ENCODE measurements around the gene COL19A1. TPM values are rescaled to one million over a fixed set of nuclear protein-coding genes. Genes with fewer than 3 reads are reported as not detected.

Gene COL19A1
- polyA plus RNA-seq, 1 of the 3 experiments (the other 2 are of a cell fraction) = 0.15 TPM

- H4K20me1 ChIP-seq (ENCODE audit: insufficient read depth) = no peaks in the 10 kb centered on the region
- POLR2A ChIA-PET = no interaction called here
- no peak for TF ChIP-seq FOXM1 (IDR thresholded peaks at IDR 0.05; ENCODE audit: low read depth)
- TF ChIP-seq USF2 (IDR thresholded peaks at IDR 0.05; ENCODE audit: borderline replicate concordance, low read depth, low read length) = no peak
- no peak for TF ChIP-seq NFIC (IDR thresholded peaks at IDR 0.05; ENCODE audit: borderline replicate concordance)
- no peak for TF ChIP-seq GABPA (IDR thresholded peaks at IDR 0.05; ENCODE audit: low read depth)
- no peak for TF ChIP-seq EP300 (IDR thresholded peaks at IDR 0.05; ENCODE audit: borderline replicate concordance in 1 of 2, low read depth in 1 of 2, low read length in 1 of 2)
- no peak for TF ChIP-seq ZBTB33 (IDR thresholded peaks at IDR 0.05; ENCODE audit: borderline replicate concordance, low read depth)
- TF ChIP-seq IRF3 (IDR thresholded peaks at IDR 0.05; ENCODE audit: low read depth, low read length) = no peak
- no peak for TF ChIP-seq SIN3A (IDR thresholded peaks at IDR 0.05; ENCODE audit: borderline replicate concordance, low read depth, low read length)
- H3K79me2 ChIP-seq (ENCODE audit: insufficient read depth) = no peaks in the 10 kb centered on the region
- no peaks in the 10 kb centered on the region for H3K9me2 ChIP-seq
- H3F3A ChIP-seq (replicated peaks; ENCODE audit: insufficient read depth) = no peaks in the 10 kb centered on the region
- WGBS (ENCODE audit: low lambda C conversion rate) = 57% methylated on average over 7 of the region's 7 CpGs
- no peak for DNase-seq
- no peak overlapping the region for H2AFZ ChIP-seq (ENCODE audit: low read depth)
- H3K9me3 ChIP-seq = no peaks in the 10 kb centered on the region
- no peaks in the 10 kb centered on the region; the same call in 1 of the 2 replicates for H3K27me3 ChIP-seq (ENCODE audit: insufficient read depth)
- no peaks in the 10 kb centered on the region for H3K4me1 ChIP-seq (ENCODE audit: control insufficient read depth in 1 of 2, insufficient read depth in 2 of 2, low read depth in 1 of 2, low read length in 1 of 2)
- H3K4me3 ChIP-seq (ENCODE audit: low read depth in 2 of 2, low read length in 1 of 2) = no peak overlapping the region
- no peak overlapping the region for H3K9ac ChIP-seq
- H3K4me2 ChIP-seq = no peak overlapping the region
- no peaks in the 10 kb centered on the region for H3K36me3 ChIP-seq (replicated peaks in 1 of 2; ENCODE audit: control insufficient read depth in 1 of 2, insufficient read depth in 2 of 2, low read length in 1 of 2)
- H3K27ac ChIP-seq (ENCODE audit: low read depth in 2 of 2, low read length in 1 of 2) = no peak overlapping the region
- CTCF ChIA-PET = interaction anchor here (1.0 to 1.6 kb wide), 2 partner anchors 11 to 25 kb away, joined by 3 to 10 read pairs; no protein-coding TSS in a partner anchor
These were observed 379.8 kb downstream of the COL19A1 start for GRCh38 chr6:70246118-70246517.

- Histone ChIP-seq H3K79me2 (ENCODE audit: insufficient read depth) (no peaks in the 10 kb centered on the region), H3K36me3 (replicated peaks in 1 of 2; ENCODE audit: control insufficient read depth in 1 of 2, insufficient read depth in 2 of 2, low read length in 1 of 2) (no peaks in the 10 kb centered on the region), H3K4me2 (no peak overlapping the region), H3F3A (replicated peaks; ENCODE audit: insufficient read depth) (no peaks in the 10 kb centered on the region), H3K9me3 (no peaks in the 10 kb centered on the region), H4K20me1 (ENCODE audit: insufficient read depth) (no peaks in the 10 kb centered on the region), H3K4me3 (ENCODE audit: low read depth in 2 of 2, low read length in 1 of 2) (no peak overlapping the region), H3K9me2 (no peaks in the 10 kb centered on the region), H3K27ac (ENCODE audit: low read depth in 2 of 2, low read length in 1 of 2) (no peak overlapping the region), H3K9ac (no peak overlapping the region), H2AFZ (ENCODE audit: low read depth) (no peak overlapping the region), H3K4me1 (ENCODE audit: control insufficient read depth in 1 of 2, insufficient read depth in 2 of 2, low read depth in 1 of 2, low read length in 1 of 2) (no peaks in the 10 kb centered on the region), H3K27me3 (ENCODE audit: insufficient read depth) (no peaks in the 10 kb centered on the region)
- no peak for DNase-seq
- CTCF ChIA-PET = interaction anchor here (2.6 kb wide), 1 partner anchor 31 kb away, joined by 14 read pairs; no protein-coding TSS in a partner anchor
- POLR2A ChIA-PET = no interaction called here
- 38% methylated on average over 2 of the region's 2 CpGs for WGBS (ENCODE audit: low lambda C conversion rate)
- TF ChIP-seq RXRA (IDR thresholded peaks at IDR 0.05; ENCODE audit: borderline replicate concordance, low read depth) (no peak), RCOR1 (IDR thresholded peaks at IDR 0.05; ENCODE audit: low read length) (no peak), CTCF (IDR thresholded peaks at IDR 0.05) (no peak)
These were observed 386.2 kb downstream of the COL19A1 start for GRCh38 chr6:70252604-70253003.

Measured in SK-N-SH (cell line).